IPS-NIHi7 (cell line): Measurements from ENCODE around the gene SZT2.
"Not testable (repeated sequence)": the region's sequence is repeated elsewhere in the genome, so short reads cannot be mapped to it uniquely, and the experiment has no call there.

ENCODE experiments used
- DNase-seq: peaks from one replicate; pipeline ENCODE4 v3.0.0; 2012; ENCODE audit warnings: mixed read lengths; ENCODE audit errors: extremely low spot score

Gene SZT2

GRCh38 chr1:43454270-43455011 lies 64.7 kb downstream of the SZT2 start:
- peak; percentile 96 for DNase-seq

GRCh38 chr1:43455213-43455889 lies 65.7 kb downstream of the SZT2 start:
- no peak for DNase-seq

- DNase-seq: not testable (repeated sequence)
Measured at GRCh38 chr1:43458379-43458778, 68.7 kb downstream of the SZT2 start.

DNA sequence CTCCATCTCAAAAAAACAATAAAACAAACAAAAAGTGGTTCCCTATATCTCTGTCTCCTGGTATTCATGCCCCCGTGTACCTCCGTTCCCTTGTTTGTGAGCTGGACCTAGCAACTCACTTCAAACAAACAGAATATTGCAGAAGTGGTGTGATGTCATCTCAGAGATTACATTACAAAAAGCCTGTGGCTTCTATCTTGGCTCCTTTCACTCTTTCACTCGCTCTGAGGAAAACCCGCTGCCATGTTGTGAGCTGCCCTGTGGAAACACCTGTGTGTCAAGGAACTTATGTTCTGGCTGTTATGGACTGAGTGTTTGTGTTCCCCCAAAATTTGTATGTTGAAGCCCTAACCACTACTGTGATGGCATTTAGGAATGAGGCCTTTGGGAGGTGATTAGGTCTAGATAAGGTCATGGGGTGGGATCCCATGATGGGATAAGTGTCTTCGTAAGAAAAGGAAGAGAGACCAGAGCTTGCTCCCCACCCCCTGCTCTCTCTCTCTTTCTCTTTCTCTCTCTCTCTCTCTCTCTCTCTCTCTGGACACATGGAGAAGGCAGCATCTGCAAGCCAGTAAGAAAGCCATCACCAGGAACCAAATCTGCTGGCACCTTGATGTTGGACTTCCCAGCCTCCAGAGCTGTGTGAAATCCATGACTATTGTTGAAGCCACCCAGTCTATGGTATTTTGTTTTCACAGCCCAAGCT lies 71.4 kb downstream of the SZT2 start:
- no peak for DNase-seq

- no peak for DNase-seq
Measured at GRCh38 chr1:43463479-43463878, 73.8 kb downstream of the SZT2 start.

- DNase-seq: no peak
Measured at GRCh38 chr1:43464681-43465504, 75.2 kb downstream of the SZT2 start.

DNA sequence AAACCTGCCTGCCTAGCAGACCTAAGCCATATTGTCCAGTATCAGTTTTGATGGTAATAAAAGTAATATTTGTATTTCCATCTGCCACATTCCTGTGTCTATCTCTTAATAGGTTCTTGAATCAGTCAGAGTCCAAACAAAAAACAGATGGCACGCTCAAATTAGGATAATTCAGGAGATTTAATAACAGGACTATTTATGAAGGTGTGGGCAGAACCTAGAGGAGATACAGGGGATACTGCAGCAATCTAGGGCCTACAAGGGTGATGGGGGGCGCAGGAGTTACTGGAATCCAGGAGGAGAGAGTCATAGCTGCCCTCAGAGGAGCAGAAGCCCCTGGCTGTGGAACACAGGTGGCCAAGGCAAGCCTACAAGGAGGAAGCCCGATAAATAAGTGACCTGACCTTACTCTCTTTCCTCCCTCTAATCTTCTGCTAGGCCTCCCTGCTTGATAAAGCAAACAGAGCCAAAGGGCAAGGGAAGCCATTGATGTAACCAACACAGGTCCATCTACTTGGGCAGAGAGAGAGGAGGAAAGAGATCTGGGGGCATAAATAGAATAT lies 75.9 kb downstream of the SZT2 start:
- no peak for DNase-seq

DNA sequence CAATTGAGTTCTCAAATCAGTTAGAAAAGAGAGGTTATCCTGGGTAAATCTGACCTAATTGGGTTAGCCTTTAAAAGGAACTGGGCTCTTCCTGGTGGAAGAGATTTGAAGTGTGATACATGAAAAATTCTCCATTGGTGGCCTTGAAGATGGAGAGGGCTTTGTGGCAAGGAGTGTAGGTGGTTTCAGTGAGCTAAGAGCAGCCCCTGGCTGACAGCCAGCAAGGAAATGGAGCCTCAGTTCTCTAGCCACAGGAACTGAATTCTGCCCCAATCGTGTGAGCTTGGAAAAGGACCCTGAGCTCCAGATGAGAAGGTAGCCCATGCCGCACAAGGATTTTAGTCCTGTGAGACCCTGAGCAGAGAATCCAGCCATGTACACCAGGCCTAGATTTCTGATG lies 76.7 kb downstream of the SZT2 start:
- no peak for DNase-seq

DNA sequence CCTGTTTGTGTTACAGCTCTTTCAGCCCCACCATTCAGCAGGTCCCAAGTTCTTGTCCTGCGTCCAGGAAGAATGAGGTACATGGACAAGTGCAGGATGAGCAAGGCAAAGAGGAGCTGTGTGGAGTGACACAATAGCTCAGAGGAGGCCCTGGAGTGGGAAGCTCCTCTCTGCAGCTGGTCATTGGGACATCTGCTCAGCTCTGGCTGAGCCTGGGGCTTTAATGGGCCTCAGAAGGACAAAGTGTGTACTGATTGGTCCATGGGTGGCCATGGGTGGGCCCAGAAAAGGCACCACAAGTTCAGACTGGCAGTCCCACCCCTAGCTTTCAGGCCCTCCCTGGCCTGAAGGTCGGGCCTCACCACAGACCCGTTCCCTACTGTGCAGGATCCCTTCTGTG lies 78.7 kb downstream of the SZT2 start:
- DNase-seq: no peak

DNA sequence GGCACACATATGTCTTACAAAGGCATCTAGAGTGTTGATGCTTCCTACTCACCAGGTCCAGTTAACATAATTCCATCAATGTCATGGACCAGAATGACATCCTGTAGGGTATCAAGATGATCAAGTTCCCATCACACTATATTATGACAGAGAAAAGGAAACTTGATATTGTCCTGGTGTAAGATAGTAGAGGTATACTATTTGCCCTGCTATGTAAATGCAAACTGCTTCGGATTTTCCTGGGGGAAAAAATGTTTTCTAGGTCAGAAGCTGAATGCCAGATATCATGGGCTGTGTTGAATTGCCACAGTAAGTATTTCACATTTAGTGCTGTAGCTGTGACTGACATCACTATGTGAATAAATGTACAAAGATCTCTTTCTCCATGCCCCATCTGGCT lies 80.2 kb downstream of the SZT2 start:
- no peak for DNase-seq

GRCh38 chr1:43472087-43472462 lies 82.4 kb downstream of the SZT2 start:
- no peak for DNase-seq

- DNase-seq: not testable (repeated sequence)
Measured at GRCh38 chr1:43472463-43473151, 82.9 kb downstream of the SZT2 start.

- no peak for DNase-seq
Measured at GRCh38 chr1:43473463-43473862, 83.8 kb downstream of the SZT2 start.

DNA sequence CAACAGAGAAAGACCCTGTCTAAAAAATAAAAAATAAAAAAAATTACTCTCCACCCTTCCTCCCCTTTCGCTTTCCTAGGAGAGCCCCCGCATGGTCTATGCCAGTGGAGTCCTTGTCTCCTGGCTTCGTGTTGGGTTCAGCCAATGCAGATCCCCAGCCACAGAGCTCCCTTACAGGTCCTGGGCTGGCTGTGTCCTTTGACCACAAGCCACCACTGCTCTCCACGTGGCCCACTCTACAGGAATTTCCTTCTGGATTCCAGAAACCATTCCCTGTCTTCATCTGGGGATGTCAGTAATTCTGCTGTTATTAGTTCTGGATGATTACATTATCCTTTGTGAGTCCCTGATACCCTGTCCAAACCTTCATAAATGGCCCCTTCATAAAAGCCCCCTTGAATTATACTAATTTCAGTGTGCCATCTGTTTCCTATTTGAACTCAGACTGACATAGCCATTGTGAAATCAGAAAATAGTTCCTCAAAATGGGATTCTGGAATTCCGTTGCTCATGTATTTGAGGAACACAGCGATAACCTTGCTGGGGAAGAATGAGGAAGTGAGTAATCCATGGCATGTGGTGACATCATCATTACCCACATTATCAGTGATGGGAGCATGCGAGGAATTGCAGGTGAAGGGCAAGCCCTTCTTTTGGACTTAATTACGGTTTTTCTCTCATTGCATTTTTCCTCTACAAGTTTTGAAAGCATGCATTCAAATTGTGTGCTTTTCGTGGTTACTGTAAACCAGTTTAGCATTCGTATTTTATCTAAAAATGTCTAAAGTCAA lies 86.1 kb downstream of the SZT2 start:
- DNase-seq: not testable (repeated sequence)

DNA sequence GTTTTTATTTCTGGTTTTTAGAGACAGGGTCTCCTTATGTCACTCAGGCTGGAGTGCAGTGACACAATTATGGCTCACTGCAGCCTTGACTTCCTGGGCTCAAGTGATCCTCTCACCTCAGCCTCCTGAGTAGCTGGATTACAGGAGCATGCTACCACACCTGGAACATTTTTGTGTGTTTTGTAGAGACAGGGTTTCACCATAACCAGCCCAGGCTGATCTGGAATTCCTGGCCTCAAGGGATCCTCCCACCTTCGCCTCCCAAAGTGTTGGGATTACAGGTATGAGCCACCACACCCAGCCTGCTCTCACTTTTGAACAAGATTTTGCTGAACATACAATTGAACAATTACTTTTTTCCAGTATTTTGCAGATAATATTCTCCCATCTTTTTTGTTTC lies 88.0 kb downstream of the SZT2 start:
- DNase-seq: no peak

DNA sequence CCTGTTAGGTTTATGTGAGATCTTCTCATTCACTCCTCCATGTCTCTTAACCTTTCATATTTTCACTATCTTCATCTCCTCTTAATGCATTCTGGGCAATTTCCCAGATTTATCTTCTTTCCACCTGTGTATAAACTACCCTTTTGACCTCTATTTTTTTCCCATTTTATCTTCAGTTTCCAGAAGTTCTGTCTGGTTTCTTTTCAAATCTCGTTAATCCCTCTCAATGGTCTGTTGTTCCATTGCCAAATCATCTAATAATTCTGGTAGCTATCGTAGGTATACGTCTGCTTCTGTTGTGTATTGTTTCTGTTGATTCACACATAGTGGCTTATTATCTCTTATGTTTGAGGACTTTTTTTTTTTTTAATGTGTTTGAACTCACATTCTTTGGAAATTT lies 89.7 kb downstream of the SZT2 start:
- no peak for DNase-seq

DNA sequence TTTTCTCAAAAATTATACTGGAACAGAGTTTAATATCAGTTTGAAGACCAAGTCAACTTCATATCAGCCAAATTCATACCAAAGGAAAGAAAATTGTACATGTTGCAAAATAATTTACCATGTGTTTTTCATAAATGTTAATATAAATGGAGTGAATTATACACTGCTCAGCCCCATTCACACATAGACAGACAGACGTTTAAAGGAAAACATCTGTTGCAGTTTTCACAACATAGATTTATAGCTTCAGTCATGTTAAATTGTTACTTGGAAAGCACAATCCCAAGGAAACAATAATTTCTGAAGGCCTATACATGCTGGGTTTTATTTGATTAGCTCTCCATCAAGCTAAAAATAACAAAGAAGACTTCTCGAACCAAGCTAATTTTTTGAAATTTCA lies 91.8 kb downstream of the SZT2 start:
- no peak for DNase-seq

DNA sequence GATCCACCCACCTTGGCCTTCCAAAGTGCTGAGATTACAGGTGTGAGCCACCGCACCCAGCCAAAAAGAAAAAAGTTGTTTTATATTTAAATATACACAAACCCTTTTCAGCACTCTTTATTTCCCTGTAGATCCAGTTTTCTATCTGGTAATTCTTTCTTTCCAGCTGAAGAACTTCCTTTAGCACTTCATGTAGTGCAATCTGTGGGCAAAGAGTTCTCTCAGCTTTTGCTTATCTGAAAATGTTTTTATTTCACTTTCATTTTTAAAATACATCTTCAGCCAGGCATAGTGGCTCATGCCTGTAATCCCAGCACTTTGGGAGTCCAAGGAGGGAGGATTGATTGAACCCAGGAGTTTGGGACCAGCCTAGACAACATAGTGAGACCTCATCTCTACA lies 92.5 kb downstream of the SZT2 start:
- DNase-seq: no peak

GRCh38 chr1:43484367-43484766 lies 94.7 kb downstream of the SZT2 start:
- DNase-seq: no peak

GRCh38 chr1:43488165-43488564 lies 98.5 kb downstream of the SZT2 start:
- DNase-seq: no peak
